HEK293T (cell line): ENCODE results near the gene AOAH.

Experiments
- CTCF ChIA-PET: fragments of 350-600 bp; formaldehyde crosslinking; extraction: SDS; loops from one replicate; lab custom pipeline; 2021; ENCODE audit warnings: antibody characterized with exemption, inconsistent platforms; lab: Yijun Ruan, JAX
- POLR2A ChIA-PET: fragments of 350-600 bp; formaldehyde crosslinking; extraction: SDS; loops from one replicate; lab custom pipeline; 2020; ENCODE audit warnings: antibody characterized with exemption, inconsistent platforms; lab: Yijun Ruan, JAX
- DNase-seq: peaks from one replicate; pipeline ENCODE4 v3.0.0; 2012; ENCODE audit warnings: mixed read lengths; ENCODE audit errors: extremely low spot score
- ARNT ChIP-seq: fragments of 450-650 bp; IDR thresholded peaks from 2 replicates; pipeline ENCODE4 v1.6.1; 2017; ENCODE audit warnings: mild to moderate bottlenecking
- BHLHE40 ChIP-seq: fragments of 450-650 bp; IDR thresholded peaks from 2 replicates; pipeline ENCODE4 v1.6.1; 2016; ENCODE audit warnings: mild to moderate bottlenecking, moderate library complexity, borderline replicate concordance
- CTBP1 ChIP-seq: fragments of 450-650 bp; IDR thresholded peaks from 2 replicates; pipeline ENCODE4 v1.6.1; 2016; ENCODE audit warnings: borderline replicate concordance
- ELF4 ChIP-seq: fragments of 450-650 bp; IDR thresholded peaks from 2 replicates; pipeline ENCODE4 v1.6.1; 2017; ENCODE audit warnings: antibody characterized with exemption
- FOXA1 ChIP-seq: fragments of 450-650 bp; IDR thresholded peaks from 2 replicates; pipeline ENCODE4 v1.6.1; 2016; ENCODE audit warnings: mild to moderate bottlenecking
- FOXK2 ChIP-seq: fragments of 450-650 bp; IDR thresholded peaks from 2 replicates; pipeline ENCODE4 v1.6.1; 2016; ENCODE audit warnings: mild to moderate bottlenecking
- FOXM1 ChIP-seq: fragments of 450-650 bp; IDR thresholded peaks from 2 replicates; pipeline ENCODE4 v1.6.1; 2017; ENCODE audit warnings: mild to moderate bottlenecking, borderline replicate concordance
- HDGF ChIP-seq: fragments of 450-650 bp; IDR thresholded peaks from 2 replicates; pipeline ENCODE4 v1.6.1; 2017; ENCODE audit warnings: antibody characterized with exemption, borderline replicate concordance
- L3MBTL2 ChIP-seq: fragments of 450-650 bp; conservative IDR thresholded peaks from 2 replicates; pipeline ENCODE4 v1.6.1; 2016; ENCODE audit warnings: mild to moderate bottlenecking
- LEF1 ChIP-seq: fragments of 450-650 bp; IDR thresholded peaks from 2 replicates; pipeline ENCODE4 v1.6.1; 2017; ENCODE audit warnings: mild to moderate bottlenecking, borderline replicate concordance
- NFRKB ChIP-seq: fragments of 450-650 bp; IDR thresholded peaks from 2 replicates; pipeline ENCODE4 v1.6.1; 2016; ENCODE audit warnings: mild to moderate bottlenecking, moderate library complexity
- SP1 ChIP-seq: fragments of 450-650 bp; IDR thresholded peaks from 2 replicates; pipeline ENCODE4 v1.6.1; 2017
- SUZ12 ChIP-seq: fragments of 450-650 bp; IDR thresholded peaks from 2 replicates; pipeline ENCODE4 v1.6.1; 2016; ENCODE audit warnings: mild to moderate bottlenecking
- TARDBP ChIP-seq: fragments of 450-650 bp; IDR thresholded peaks from 2 replicates; pipeline ENCODE4 v1.6.1; 2016
- ZNF384 ChIP-seq: fragments of 450-650 bp; IDR thresholded peaks from 2 replicates; pipeline ENCODE4 v1.6.1; 2016
- TF ChIP-seq, protein P1 (sequence below): fragments of 450-650 bp; IDR thresholded peaks from 2 replicates; pipeline ENCODE4 v1.6.1; 2016

The AOAH gene

DNA sequence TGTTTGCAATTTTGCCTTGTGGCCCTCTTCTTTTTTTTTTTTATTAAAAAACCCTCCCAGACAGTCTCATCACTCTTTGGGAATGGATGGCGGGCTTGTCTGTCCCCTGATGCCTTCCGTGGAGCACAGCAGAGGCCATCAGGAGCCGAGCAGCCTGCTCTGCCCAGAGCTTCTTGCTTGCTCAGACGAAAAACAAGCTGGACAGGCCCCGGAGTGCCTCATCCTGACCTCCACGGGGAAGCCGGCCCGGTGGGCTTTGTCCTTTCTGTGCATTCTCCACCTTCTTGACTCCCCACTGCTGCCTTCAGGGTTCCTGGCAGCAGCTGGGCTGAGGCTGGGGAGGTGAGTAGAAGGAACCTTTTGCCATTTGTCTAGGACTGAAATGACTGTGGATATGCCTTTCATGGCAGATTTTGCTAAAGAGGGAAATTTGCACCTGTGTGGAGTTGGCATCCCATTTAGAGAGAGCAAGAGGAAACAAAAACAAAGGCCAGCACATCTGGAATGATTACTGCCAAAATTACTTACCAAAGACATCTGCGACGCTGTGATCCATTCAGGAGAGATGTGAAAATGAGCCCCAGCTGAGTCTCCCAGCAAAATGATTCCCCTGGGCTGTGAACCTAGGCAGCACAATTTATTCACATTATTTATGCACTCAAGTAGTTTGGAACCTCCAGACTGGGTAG lies 108.3 kb downstream of the AOAH start:
- DNase-seq: no peak
- ChIA-PET CTCF (no interaction called here), POLR2A (no interaction called here)
- no peak for TF ChIP-seq L3MBTL2
- TF ChIP-seq, protein P1, sequence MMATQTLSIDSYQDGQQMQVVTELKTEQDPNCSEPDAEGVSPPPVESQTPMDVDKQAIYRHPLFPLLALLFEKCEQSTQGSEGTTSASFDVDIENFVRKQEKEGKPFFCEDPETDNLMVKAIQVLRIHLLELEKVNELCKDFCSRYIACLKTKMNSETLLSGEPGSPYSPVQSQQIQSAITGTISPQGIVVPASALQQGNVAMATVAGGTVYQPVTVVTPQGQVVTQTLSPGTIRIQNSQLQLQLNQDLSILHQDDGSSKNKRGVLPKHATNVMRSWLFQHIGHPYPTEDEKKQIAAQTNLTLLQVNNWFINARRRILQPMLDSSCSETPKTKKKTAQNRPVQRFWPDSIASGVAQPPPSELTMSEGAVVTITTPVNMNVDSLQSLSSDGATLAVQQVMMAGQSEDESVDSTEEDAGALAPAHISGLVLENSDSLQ: no peak
- TF ChIP-seq FOXA1: no peak
- no peak for TF ChIP-seq BHLHE40

DNA sequence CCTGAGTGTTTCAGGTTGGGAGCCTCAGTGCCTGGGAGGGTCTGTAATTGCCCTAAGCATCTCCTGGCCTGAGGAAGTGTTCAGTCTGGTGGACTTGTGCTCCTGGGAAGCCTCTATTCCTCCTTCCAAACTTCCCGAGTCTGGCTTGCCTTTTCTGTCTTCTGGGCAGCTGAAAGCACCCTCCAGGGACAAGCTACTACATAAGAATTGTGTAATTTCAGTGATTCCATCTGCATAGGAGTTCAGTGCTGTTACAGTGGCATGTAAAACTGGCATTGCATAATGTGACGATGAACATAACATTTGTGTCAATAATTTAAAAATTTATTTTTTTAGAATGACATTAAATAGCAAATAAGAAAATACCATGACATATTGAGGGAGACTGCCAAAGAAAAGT lies 109.3 kb downstream of the AOAH start:
- no peak for DNase-seq
- ChIA-PET CTCF (no interaction called here), POLR2A (no interaction called here)
- TF ChIP-seq ZNF384: no peak
- TF ChIP-seq SP1: no peak
- no peak for TF ChIP-seq SUZ12
- no peak for TF ChIP-seq FOXK2
- no peak for TF ChIP-seq L3MBTL2
- no peak for TF ChIP-seq TARDBP
- TF ChIP-seq, protein P1: no peak
- no peak for TF ChIP-seq BHLHE40
- TF ChIP-seq ELF4: no peak
- no peak for TF ChIP-seq NFRKB
- TF ChIP-seq LEF1: no peak
- no peak for TF ChIP-seq ARNT
- TF ChIP-seq HDGF: no peak
- no peak for TF ChIP-seq FOXA1
- no peak for TF ChIP-seq CTBP1
- TF ChIP-seq FOXM1: no peak

DNA sequence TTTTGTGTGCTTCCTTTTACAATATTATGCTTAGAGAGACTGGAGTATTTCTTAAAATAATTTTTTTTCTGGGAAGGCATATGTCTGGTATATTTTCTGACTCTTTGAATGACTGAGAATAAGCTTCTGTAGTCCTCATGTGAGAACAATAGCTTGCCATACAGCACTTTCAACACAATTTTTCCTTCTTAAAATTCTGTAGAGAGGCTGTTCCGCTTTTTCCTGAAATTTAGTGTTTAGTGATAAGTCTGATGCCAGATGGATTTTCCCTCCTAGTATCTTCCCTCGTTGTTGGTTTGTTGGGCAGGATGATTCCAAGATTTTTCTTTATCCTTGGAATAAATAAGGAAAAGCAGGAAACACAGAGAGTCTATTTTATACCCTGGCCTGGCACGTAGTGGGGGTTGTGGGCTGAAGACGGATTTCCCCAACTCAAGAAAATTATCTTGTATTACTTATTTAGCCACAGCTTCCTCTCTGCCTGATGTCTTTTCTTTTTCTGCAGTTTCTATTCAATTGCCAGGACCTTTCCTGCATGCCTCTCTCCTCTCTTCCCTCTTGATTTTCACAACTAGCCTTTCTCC lies 111.2 kb downstream of the AOAH start:
- DNase-seq: no peak
- CTCF ChIA-PET: no interaction called here
- no peak for TF ChIP-seq ARNT
- no peak for TF ChIP-seq TARDBP
- no peak for TF ChIP-seq FOXM1
- no peak for TF ChIP-seq BHLHE40
- TF ChIP-seq FOXA1: no peak
- TF ChIP-seq NFRKB: no peak
- no peak for TF ChIP-seq SUZ12
- TF ChIP-seq, protein P1: no peak
- no peak for TF ChIP-seq ELF4
- TF ChIP-seq FOXK2: no peak
- TF ChIP-seq ZNF384: no peak
- no peak for TF ChIP-seq SP1
- no peak for TF ChIP-seq LEF1
- TF ChIP-seq L3MBTL2: no peak
- no peak for TF ChIP-seq HDGF
- no peak for TF ChIP-seq CTBP1
- POLR2A ChIA-PET: no interaction called here

DNA sequence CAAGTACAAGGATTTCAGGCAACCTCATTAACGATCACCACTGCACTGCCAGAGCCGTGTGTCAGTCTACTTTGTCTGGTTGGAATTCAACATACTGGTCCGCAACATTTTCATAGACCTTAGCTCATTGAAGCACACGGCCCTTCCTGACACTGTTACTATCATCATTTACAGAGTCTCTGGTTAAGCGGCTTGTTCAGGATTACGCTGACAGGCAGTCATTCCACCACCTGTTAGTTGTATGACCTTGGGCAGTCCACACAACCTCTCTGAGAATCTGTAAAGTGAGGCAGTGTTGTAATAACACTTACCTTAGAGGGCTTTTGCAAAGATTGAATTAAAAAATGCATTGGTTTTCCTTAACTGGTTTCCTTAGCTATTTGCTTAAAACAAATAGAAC lies 112.6 kb downstream of the AOAH start:
- POLR2A ChIA-PET: no interaction called here

DNA sequence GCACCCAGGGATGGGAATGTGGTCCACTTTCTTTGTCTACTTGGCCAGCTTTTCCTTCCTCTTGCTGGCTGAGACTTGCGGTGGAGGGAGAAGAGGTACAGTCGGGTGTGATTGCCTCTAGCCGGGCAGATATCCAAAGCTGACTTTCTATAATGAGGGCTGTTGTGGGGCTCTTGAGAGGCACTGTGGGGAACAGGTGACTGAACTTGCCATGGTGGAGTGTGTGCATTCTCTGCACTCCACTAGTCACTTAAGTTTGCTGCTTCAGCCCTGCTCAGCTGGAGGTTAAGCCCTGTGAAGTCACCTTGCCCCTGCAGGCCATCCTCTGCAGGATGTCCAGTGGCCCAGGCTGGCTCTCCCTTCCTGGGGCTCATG lies 116.6 kb downstream of the AOAH start:
- POLR2A ChIA-PET: no interaction called here
- TF ChIP-seq FOXA1 (no peak), BHLHE40 (no peak), FOXK2 (no peak), ZNF384 (no peak), SUZ12 (no peak), ELF4 (no peak), CTBP1 (no peak), LEF1 (no peak), FOXM1 (no peak), TARDBP (no peak), SP1 (no peak), L3MBTL2 (no peak), ARNT (no peak)
- TF ChIP-seq, protein P1: no peak
- DNase-seq: no peak
- CTCF ChIA-PET: no interaction called here

More for the DNA sequence above, 112.6 kb downstream of the AOAH start:
- CTCF ChIA-PET: no interaction called here
- no peak for DNase-seq
- no peak for TF ChIP-seq SP1
- TF ChIP-seq SUZ12: no peak
- TF ChIP-seq L3MBTL2: no peak
- no peak for TF ChIP-seq BHLHE40
- no peak for TF ChIP-seq FOXA1
- no peak for TF ChIP-seq ELF4
- TF ChIP-seq NFRKB: no peak
- TF ChIP-seq TARDBP: no peak
- TF ChIP-seq FOXM1: no peak
- TF ChIP-seq, protein P1: no peak
- TF ChIP-seq ZNF384: no peak
- TF ChIP-seq LEF1: no peak
- TF ChIP-seq HDGF: no peak
- no peak for TF ChIP-seq CTBP1
- TF ChIP-seq ARNT: no peak
